Endothelial cell of umbilical vein (primary cell): ENCODE data around the gene RNF4. TPM values are rescaled to one million over a fixed set of nuclear protein-coding genes. Genes with fewer than 3 reads are reported as not detected.

Experiments
- BruUV-seq: library from RNA; stranded (reverse); fragments of 400-500 nt; replicated peaks from 2 replicates; lab custom pipeline; 2021; lab: Mats Ljungman, UMichigan
- CTCF ChIA-PET: fragments of 300-600, 350-600 bp; sonication (Branson Sonifier 250); formaldehyde crosslinking; loops from one replicate; lab custom pipeline; 2021; ENCODE audit warnings: antibody characterized with exemption, inconsistent platforms; lab: Charles Lee
- POLR2A ChIA-PET: fragments of 300-600, 350-600 bp; sonication (Branson Sonifier 250); formaldehyde crosslinking; loops from one replicate; lab custom pipeline; 2021; ENCODE audit warnings: antibody characterized with exemption, inconsistent platforms; lab: Charles Lee
- DNase-seq: peaks from one replicate; pipeline ENCODE4 v3.0.0-alpha.2; 2011; ENCODE audit warnings: low read depth, low spot score
- FAIRE-seq: peaks from 2 replicates; lab custom pipeline; 2011; peaks lifted over from hg19 to GRCh38; lab: Jason Lieb, UNC
- H2AFZ ChIP-seq: 2 replicates; pipeline ENCODE4 v1.6.0; 2012; ENCODE audit warnings: low read depth, low read length, control low read depth, inconsistent platforms
- H3K27ac ChIP-seq: 2 replicates; pipeline ENCODE4 v1.5.1; 2011; ENCODE audit warnings: low read depth, mild to moderate bottlenecking, control low read depth, low read length, moderate library complexity; ENCODE audit not compliant: insufficient read depth
- H3K27me3 ChIP-seq, 2 experiments: 2 replicates each; pipeline versions ENCODE4 v1.6.0 to v1.6.1; 2011; ENCODE audit warnings: low read length in 2 of 2, mixed read lengths in 1 of 2; ENCODE audit not compliant: control insufficient read depth in 2 of 2, insufficient read depth in 2 of 2
- H3K36me3 ChIP-seq, 2 experiments: 2 replicates in 1 of 2; 3 replicates in 1 of 2; pipeline ENCODE4 v1.5.1; 2011; ENCODE audit warnings: low read length in 2 of 2, mild to moderate bottlenecking in 1 of 2, moderate library complexity in 1 of 2; ENCODE audit not compliant: control insufficient read depth in 2 of 2, insufficient read depth in 2 of 2; ENCODE audit errors: extremely low read depth in 1 of 2
- H3K4me1 ChIP-seq: 3 replicates; pipeline ENCODE4 v1.5.1; 2011; ENCODE audit warnings: mild to moderate bottlenecking, low read length; ENCODE audit not compliant: control insufficient read depth, insufficient read depth; ENCODE audit errors: extremely low read depth
- H3K4me2 ChIP-seq: 2 replicates; pipeline ENCODE4 v1.6.1; 2011; ENCODE audit warnings: low read length, control low read depth, mixed read lengths; ENCODE audit not compliant: insufficient read depth
- H3K4me3 ChIP-seq, 3 experiments: fragments of 200-600 bp in 1 of 3; sonication (generic), shearing (Covaris generic) in 1 of 3; replicated peaks in 1 of 3; 2 replicates each; pipeline ENCODE4 v1.5.1; 2011 to 2016; ENCODE audit warnings: control low read depth in 3 of 3, low read length in 3 of 3, mild to moderate bottlenecking in 2 of 3, inconsistent platforms in 1 of 3, low read depth in 1 of 3, moderate library complexity in 1 of 3; ENCODE audit not compliant: insufficient read depth in 1 of 3
- H3K79me2 ChIP-seq: 2 replicates; pipeline ENCODE4 v1.6.0; 2012; ENCODE audit warnings: low read length, inconsistent platforms; ENCODE audit not compliant: control insufficient read depth, insufficient read depth
- H3K9ac ChIP-seq: replicated peaks from 2 replicates; pipeline ENCODE3; 2011; ENCODE audit warnings: low read length, control low read depth; ENCODE audit not compliant: insufficient read depth; ENCODE audit errors: extremely low read depth
- H3K9me1 ChIP-seq: replicated peaks from 3 replicates; pipeline ENCODE4 v1.6.0; 2011; ENCODE audit warnings: mild to moderate bottlenecking, low read length; ENCODE audit not compliant: control insufficient read depth, insufficient read depth; ENCODE audit errors: extremely low read depth
- H3K9me3 ChIP-seq: replicated peaks from 2 replicates; pipeline ENCODE4 v1.5.1; 2012; ENCODE audit warnings: low read length, inconsistent platforms; ENCODE audit not compliant: control insufficient read depth, insufficient read depth
- H4K20me1 ChIP-seq: replicated peaks from 2 replicates; pipeline ENCODE3; 2011; ENCODE audit warnings: mild to moderate bottlenecking, low read length; ENCODE audit not compliant: control insufficient read depth, insufficient read depth; ENCODE audit errors: extremely low read depth
- CTCF ChIP-seq, 2 donors: IDR thresholded peaks; 1 replicate in 1 of 2; 2 replicates in 1 of 2; pipeline ENCODE4 v1.5.1; 2011; ENCODE audit warnings: low read length in 2 of 2, mild to moderate bottlenecking in 2 of 2, moderate library complexity in 2 of 2, control low read depth in 1 of 2, inconsistent platforms in 1 of 2, low read depth in 1 of 2; ENCODE audit not compliant: insufficient read depth in 1 of 2; ENCODE audit errors: extremely low read depth in 1 of 2
- EZH2 ChIP-seq: IDR thresholded peaks from 2 replicates; pipeline ENCODE4 v1.6.1; 2012; ENCODE audit warnings: borderline replicate concordance, low read depth, mild to moderate bottlenecking, moderate library complexity, low read length, inconsistent platforms; ENCODE audit not compliant: severe bottlenecking
- FOS ChIP-seq: IDR thresholded peaks from 2 replicates; pipeline ENCODE4 v1.6.1; 2011; ENCODE audit warnings: mild to moderate bottlenecking, low read length, moderate library complexity, borderline replicate concordance; ENCODE audit not compliant: insufficient read depth
- GATA2 ChIP-seq: IDR thresholded peaks from 2 replicates; pipeline ENCODE4 v1.7.0; 2011; ENCODE audit warnings: low read depth, mild to moderate bottlenecking, moderate library complexity, mixed read lengths, low read length; ENCODE audit not compliant: insufficient read length, insufficient read depth
- JUN ChIP-seq: IDR thresholded peaks from 2 replicates; pipeline ENCODE4 v1.6.1; 2011; ENCODE audit warnings: borderline replicate concordance, low read depth; ENCODE audit not compliant: insufficient read length, insufficient read depth
- MAX ChIP-seq: IDR thresholded peaks from 2 replicates; pipeline ENCODE4 v1.6.1; 2011; ENCODE audit not compliant: insufficient read depth, insufficient read length
- MYC ChIP-seq: IDR thresholded peaks from one replicate; pipeline ENCODE4 v1.6.1; 2011; ENCODE audit warnings: mild to moderate bottlenecking, low read depth, low read length
- POLR2A ChIP-seq: IDR thresholded peaks from 2 replicates; pipeline ENCODE4 v1.6.1; 2012; ENCODE audit warnings: low read depth, mild to moderate bottlenecking, control low read depth, low read length
- POLR2AphosphoS5 ChIP-seq: IDR thresholded peaks from 2 replicates; pipeline ENCODE4 v1.6.1; 2012; ENCODE audit warnings: low read depth, mild to moderate bottlenecking, control low read depth, low read length, moderate library complexity; ENCODE audit not compliant: insufficient read depth
- dilution Hi-C: fragments of 300-500 bp; cut with MboI; formaldehyde crosslinking; loops from one replicate; pipeline ENCODE4 v1.15.0; 2019; ENCODE audit warnings: low sequenced_read_pairs; ENCODE audit not compliant: extremely low pct_ligation_motif_present
- intact Hi-C: fragments of 100-400 bp; cut with micrococcal nuclease; formaldehyde crosslinking; loops from one replicate; pipeline ENCODE4 v1.10.0; 2022
- polyA plus RNA-seq, 4 experiments: library from polyadenylated mRNA; depleted of rRNA in 3 of 4; stranded (reverse) in 3 of 4; unstranded in 1 of 4; fragments of >200 nt; gene quantifications; 2 replicates each; pipeline versions ENCODE4 v1.2.1 to v1.2.3, GENCODE V29; 2011 to 2012; ENCODE audit warnings: missing spikeins in 1 of 4
- total RNA-seq: library from RNA; stranded (reverse); gene quantifications from 2 replicates; pipeline ENCODE4 v1.2.3, GENCODE V29; 2021

RNF4 gene
- total and polyA plus RNA-seq, 2 donors (not counting 3 experiments of a cell fraction or from before 2014, with no cell fraction given) = 64.3 to 71.4 TPM

- FAIRE-seq (no peak), DNase-seq (no peak)
- CTCF ChIA-PET = interaction anchor here (1.5 kb wide), 1 partner anchor 214 kb away, joined by 5 read pairs; no protein-coding TSS in a partner anchor
- Histone ChIP-seq H3K36me3 (no peaks in the 10 kb centered on the region), H3K27me3 (no peaks in the 10 kb centered on the region), H3K4me1 (no peaks in the 10 kb centered on the region), H3K9me1 (no peaks in the 10 kb centered on the region), H4K20me1 (no peaks in the 10 kb centered on the region), H3K9me3 (no peaks in the 10 kb centered on the region), H3K27ac (no peak overlapping the region), H3K4me3 (no peak overlapping the region), H3K4me2 (no peak overlapping the region), H2AFZ (no peak overlapping the region), H3K79me2 (no peaks in the 10 kb centered on the region), H3K9ac (no peak overlapping the region)
- POLR2A ChIA-PET = no interaction called here
- TF ChIP-seq CTCF (IDR thresholded peaks at IDR 0.05; ENCODE audit: extremely low read depth in 1 of 2, insufficient read depth in 1 of 2, low read depth in 1 of 2, low read length in 2 of 2) (no peak), POLR2AphosphoS5 (no peak), MAX (no peak), JUN (no peak), POLR2A (no peak), MYC (no peak), EZH2 (no peak), GATA2 (no peak), FOS (no peak)
- no TSS peak for BruUV-seq
- intact Hi-C loops = no loop called here
- dilution Hi-C loops = no loop called here
Measured at GRCh38 chr4:2434420-2434819, 34.5 kb upstream of the RNF4 start.
